H9 (cell line): ENCODE measurements around the gene WWC1. TPM values are rescaled to one million over a fixed set of nuclear protein-coding genes. Genes with fewer than 3 reads are reported as not detected.

ENCODE experiments used
- DNase-seq: peaks from one replicate; pipeline ENCODE4 v3.0.0-alpha.2; 2017
- H2AFZ ChIP-seq: one replicate; pipeline ENCODE4 v1.6.1; 2013; ENCODE audit warnings: mild to moderate bottlenecking, low read length, control low read depth, moderate library complexity
- H2AK5ac ChIP-seq: 2 replicates; pipeline ENCODE4 v1.6.1; 2013; ENCODE audit warnings: low read length, control low read depth, mixed read lengths; ENCODE audit not compliant: insufficient read length
- H2BK120ac ChIP-seq: one replicate; pipeline ENCODE4 v1.6.1; 2013; ENCODE audit warnings: low read depth, mild to moderate bottlenecking, low read length, control low read depth, inconsistent platforms; ENCODE audit not compliant: poor library complexity, severe bottlenecking
- H2BK12ac ChIP-seq: 2 replicates; pipeline ENCODE4 v1.6.1; 2013; ENCODE audit warnings: low read length, control low read depth, mixed read lengths, low read depth; ENCODE audit not compliant: insufficient read length
- H2BK15ac ChIP-seq: 2 replicates; pipeline ENCODE4 v1.6.1; 2013; ENCODE audit warnings: low read depth, low read length, control low read depth
- H2BK20ac ChIP-seq: one replicate; pipeline ENCODE4 v1.6.1; 2013; ENCODE audit warnings: low read depth, mild to moderate bottlenecking, low read length, control low read depth, inconsistent platforms; ENCODE audit not compliant: poor library complexity, severe bottlenecking
- H2BK5ac ChIP-seq: 2 replicates; pipeline ENCODE4 v1.6.1; 2013; ENCODE audit warnings: low read length, control low read depth, mixed read lengths; ENCODE audit not compliant: insufficient read length
- H3K14ac ChIP-seq: 2 replicates; pipeline ENCODE4 v1.6.1; 2013; ENCODE audit warnings: low read length, control low read depth; ENCODE audit not compliant: insufficient read depth
- H3K18ac ChIP-seq: 2 replicates; pipeline ENCODE4 v1.6.1; 2013; ENCODE audit warnings: low read depth, mild to moderate bottlenecking, mixed read lengths, low read length, control low read depth; ENCODE audit not compliant: insufficient read length
- H3K23ac ChIP-seq: 2 replicates; pipeline ENCODE4 v1.6.1; 2013; ENCODE audit warnings: low read length, control low read depth, mixed read lengths, low read depth; ENCODE audit not compliant: insufficient read length
- H3K23me2 ChIP-seq: 2 replicates; pipeline ENCODE4 v1.6.1; 2013; ENCODE audit warnings: low read depth, mild to moderate bottlenecking, mixed read lengths, low read length, control low read depth; ENCODE audit not compliant: insufficient read length, poor library complexity, severe bottlenecking
- H3K27ac ChIP-seq: 2 replicates; pipeline ENCODE4 v1.5.1; 2013; ENCODE audit warnings: low read length, control low read depth, mixed read lengths, low read depth; ENCODE audit not compliant: insufficient read length
- H3K27me3 ChIP-seq: 2 replicates; pipeline ENCODE4 v1.6.1; 2013; ENCODE audit warnings: low read length, control low read depth, inconsistent platforms; ENCODE audit not compliant: insufficient read depth
- H3K4ac ChIP-seq: 2 replicates; pipeline ENCODE4 v1.6.1; 2013; ENCODE audit warnings: low read depth, mild to moderate bottlenecking, control low read depth, inconsistent platforms, low read length, moderate library complexity
- H3K4me1 ChIP-seq: 2 replicates; pipeline ENCODE4 v1.6.1; 2013; ENCODE audit warnings: low read length, control low read depth, inconsistent platforms; ENCODE audit not compliant: insufficient read depth
- H3K4me2 ChIP-seq: 2 replicates; pipeline ENCODE4 v1.6.1; 2013; ENCODE audit warnings: low read length, control low read depth, mixed read lengths; ENCODE audit not compliant: insufficient read length, insufficient read depth
- H3K56ac ChIP-seq: 2 replicates; pipeline ENCODE4 v1.6.1; 2013; ENCODE audit warnings: low read depth, mild to moderate bottlenecking, mixed read lengths, low read length, control low read depth; ENCODE audit not compliant: insufficient read length
- H3K79me1 ChIP-seq: 2 replicates; pipeline ENCODE4 v1.6.1; 2013; ENCODE audit warnings: low read depth, mild to moderate bottlenecking, moderate library complexity, low read length, control low read depth, inconsistent platforms; ENCODE audit not compliant: insufficient read depth, poor library complexity, severe bottlenecking
- H3K79me2 ChIP-seq: 2 replicates; pipeline ENCODE4 v1.6.1; 2013; ENCODE audit warnings: low read length, control low read depth, inconsistent platforms; ENCODE audit not compliant: insufficient read depth
- H3K9ac ChIP-seq: 2 replicates; pipeline ENCODE4 v1.6.1; 2013; ENCODE audit warnings: low read length, control low read depth, mixed read lengths; ENCODE audit not compliant: insufficient read length; ENCODE audit errors: extremely low read depth
- H3K9me3 ChIP-seq: one replicate; pipeline ENCODE4 v1.6.1; 2013; ENCODE audit warnings: low read depth, low read length, inconsistent platforms; ENCODE audit not compliant: control insufficient read depth
- H3T11ph ChIP-seq: one replicate; pipeline ENCODE4 v1.6.1; 2013; ENCODE audit warnings: mild to moderate bottlenecking, low read length, control low read depth, inconsistent platforms
- H4K20me1 ChIP-seq: one replicate; pipeline ENCODE4 v1.6.1; 2013; ENCODE audit not compliant: control insufficient read depth, insufficient read length, insufficient read depth
- H4K5ac ChIP-seq: 2 replicates; pipeline ENCODE4 v1.6.1; 2013; ENCODE audit warnings: low read depth, mild to moderate bottlenecking, mixed read lengths, low read length, control low read depth; ENCODE audit not compliant: insufficient read length
- H4K8ac ChIP-seq: replicated peaks from 2 replicates; pipeline ENCODE4 v1.6.1; 2013; ENCODE audit warnings: low read length, control low read depth, mixed read lengths, low read depth; ENCODE audit not compliant: insufficient read length
- H4K91ac ChIP-seq: 2 replicates; pipeline ENCODE4 v1.6.1; 2013; ENCODE audit warnings: low read depth, mild to moderate bottlenecking, moderate library complexity, mixed read lengths, low read length, control low read depth; ENCODE audit not compliant: insufficient read length
- H3K27ac Mint-ChIP-seq, 3 experiments: 2 replicates in 2 of 3; 3 replicates in 1 of 3; pipeline ENCODE4 v1.8.0; 2020 to 2021; ENCODE audit warnings: mixed read lengths in 3 of 3, mild to moderate bottlenecking in 1 of 3, moderate library complexity in 1 of 3
- H3K27me3 Mint-ChIP-seq: 2 replicates; pipeline ENCODE4 v1.8.0; 2021; ENCODE audit warnings: low read depth, mild to moderate bottlenecking, moderate library complexity, mixed read lengths
- H3K36me3 Mint-ChIP-seq, 3 experiments: 2 replicates in 2 of 3; 3 replicates in 1 of 3; pipeline ENCODE4 v1.8.0; 2020 to 2021; ENCODE audit warnings: low read depth in 3 of 3, mixed read lengths in 3 of 3; ENCODE audit not compliant: insufficient read depth in 1 of 3
- H3K4me1 Mint-ChIP-seq, 2 experiments: 2 replicates each; pipeline ENCODE4 v1.8.0; 2020; ENCODE audit warnings: mixed read lengths in 2 of 2
- H3K4me3 Mint-ChIP-seq, 2 experiments: 2 replicates in 1 of 2; 3 replicates in 1 of 2; pipeline ENCODE4 v1.8.0; 2020 to 2021; ENCODE audit warnings: mild to moderate bottlenecking in 2 of 2, mixed read lengths in 2 of 2, moderate library complexity in 1 of 2
- H3K9me3 Mint-ChIP-seq, 2 experiments: 2 replicates in 1 of 2; 3 replicates in 1 of 2; pipeline ENCODE4 v1.8.0; 2020; ENCODE audit warnings: mild to moderate bottlenecking in 2 of 2, mixed read lengths in 2 of 2, moderate library complexity in 1 of 2
- CTCF ChIP-seq: fragments of 200-600 bp; sonication (generic); conservative IDR thresholded peaks from 3 replicates; pipeline ENCODE4 v1.8.0; 2021; ENCODE audit warnings: antibody characterized with exemption, mild to moderate bottlenecking
- WGBS: extraction: QIAGEN DNeasy Blood & Tissue Kit; methylation state at CpG from one replicate; pipeline ENCODE4 v1.1.7; 2013; ENCODE audit warnings: missing lambda C conversion rate, low lambda C conversion rate, mixed read lengths; ENCODE audit not compliant: insufficient read length; ENCODE audit errors: extremely low coverage; 5-methylcytosine and 5-hydroxymethylcytosine counted together
- total RNA-seq: library from RNA; stranded (reverse); gene quantifications from 2 replicates; pipeline ENCODE4 v1.2.1, GENCODE V29; 2021

The WWC1 gene
- total RNA-seq, 1 experiment from 2014 or later: 28.2 TPM

DNA sequence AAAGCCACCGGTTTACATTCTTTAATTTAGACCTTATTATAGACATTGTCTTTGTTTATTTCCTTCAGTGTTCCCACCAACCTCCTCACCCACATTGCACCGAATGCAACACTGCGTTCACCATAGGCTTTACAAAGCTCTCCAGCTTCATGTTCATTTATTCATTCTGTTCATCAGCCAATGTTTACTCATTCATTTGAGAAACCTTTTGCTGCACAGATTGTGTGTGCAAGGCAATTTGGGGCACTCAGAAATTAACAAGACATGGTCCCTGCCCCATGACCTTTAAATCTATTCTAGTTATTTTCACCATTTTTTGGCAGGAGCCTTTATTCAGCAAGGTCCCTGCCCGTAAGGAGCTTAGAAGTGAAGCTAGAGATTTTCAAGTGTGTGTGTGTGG, 124.0 kb downstream of the WWC1 start:
- no peaks in the 10 kb centered on the region for H3K9me3 Mint-ChIP-seq
- no peak overlapping the region for H2BK120ac ChIP-seq
- TF ChIP-seq CTCF: no peak
- H3K18ac ChIP-seq: no peak overlapping the region
- no peaks in the 10 kb centered on the region for H3K9me3 ChIP-seq
- H2BK5ac ChIP-seq: no peak overlapping the region
- H3K56ac ChIP-seq: no peak overlapping the region
- H3K36me3 Mint-ChIP-seq: peaks cover 11 to 36% (median 30%) of the 10 kb centered on the region in 3 experiments; a peak in 6 of 7 replicates
- no peak overlapping the region for H3K4ac ChIP-seq
- no peak overlapping the region for H2BK15ac ChIP-seq
- no peaks in the 10 kb centered on the region for H3K4me1 ChIP-seq
- no peak overlapping the region for H3K23ac ChIP-seq
- no peaks in the 10 kb centered on the region for H3K27me3 ChIP-seq
- H3K4me3 Mint-ChIP-seq: no peak overlapping the region
- H4K8ac ChIP-seq: no peak overlapping the region
- H3K27ac ChIP-seq: no peak overlapping the region
- no CpG with 5 or more reads among the region's 4 CpGs for WGBS
- no peaks in the 10 kb centered on the region for H4K20me1 ChIP-seq
- H4K5ac ChIP-seq: no peak overlapping the region
- no peak overlapping the region for H3K14ac ChIP-seq
- H2BK12ac ChIP-seq: no peak overlapping the region
- H3K4me2 ChIP-seq: no peak overlapping the region
- no peaks in the 10 kb centered on the region for H3K27me3 Mint-ChIP-seq
- no peak overlapping the region for H3T11ph ChIP-seq
- H3K27ac Mint-ChIP-seq: no peak overlapping the region
- no peak overlapping the region for H2BK20ac ChIP-seq
- no peak for DNase-seq
- H3K9ac ChIP-seq: no peak overlapping the region
- H2AFZ ChIP-seq: no peak overlapping the region
- no peaks in the 10 kb centered on the region for H3K79me1 ChIP-seq
- H3K79me2 ChIP-seq: no peaks in the 10 kb centered on the region
- H2AK5ac ChIP-seq: no peak overlapping the region
- H3K23me2 ChIP-seq: no peaks in the 10 kb centered on the region
- no peak overlapping the region for H4K91ac ChIP-seq
- H3K4me1 Mint-ChIP-seq: 0 out of 4 replicates have a peak, but pooled peaks cover 0 to 4% of the 10 kb centered on the region in 2 experiments
